ENCODE data around the gene CRYAB.

Gene CRYAB

DNA sequence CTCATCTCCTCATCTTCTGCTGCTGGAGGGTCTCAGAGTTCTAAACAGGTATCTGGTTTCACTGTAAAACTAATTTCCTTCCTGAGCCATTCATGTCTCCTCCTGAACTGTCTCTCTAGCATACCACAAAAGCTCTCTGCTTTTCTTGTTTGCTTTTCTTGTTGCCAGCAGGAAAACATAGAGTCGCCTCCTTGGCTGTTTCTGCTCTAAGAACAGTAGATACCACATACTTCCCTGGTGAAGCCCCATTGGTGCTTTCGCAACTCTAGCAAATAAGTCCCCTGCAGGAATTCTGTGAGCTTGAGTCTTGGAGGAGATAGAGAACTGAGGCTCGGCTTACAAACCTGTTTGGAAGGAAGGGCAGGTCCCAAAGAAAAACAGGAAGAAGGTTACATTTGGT, 32.6 kb upstream of the CRYAB start:
- TF ChIP-seq, protein P1, sequence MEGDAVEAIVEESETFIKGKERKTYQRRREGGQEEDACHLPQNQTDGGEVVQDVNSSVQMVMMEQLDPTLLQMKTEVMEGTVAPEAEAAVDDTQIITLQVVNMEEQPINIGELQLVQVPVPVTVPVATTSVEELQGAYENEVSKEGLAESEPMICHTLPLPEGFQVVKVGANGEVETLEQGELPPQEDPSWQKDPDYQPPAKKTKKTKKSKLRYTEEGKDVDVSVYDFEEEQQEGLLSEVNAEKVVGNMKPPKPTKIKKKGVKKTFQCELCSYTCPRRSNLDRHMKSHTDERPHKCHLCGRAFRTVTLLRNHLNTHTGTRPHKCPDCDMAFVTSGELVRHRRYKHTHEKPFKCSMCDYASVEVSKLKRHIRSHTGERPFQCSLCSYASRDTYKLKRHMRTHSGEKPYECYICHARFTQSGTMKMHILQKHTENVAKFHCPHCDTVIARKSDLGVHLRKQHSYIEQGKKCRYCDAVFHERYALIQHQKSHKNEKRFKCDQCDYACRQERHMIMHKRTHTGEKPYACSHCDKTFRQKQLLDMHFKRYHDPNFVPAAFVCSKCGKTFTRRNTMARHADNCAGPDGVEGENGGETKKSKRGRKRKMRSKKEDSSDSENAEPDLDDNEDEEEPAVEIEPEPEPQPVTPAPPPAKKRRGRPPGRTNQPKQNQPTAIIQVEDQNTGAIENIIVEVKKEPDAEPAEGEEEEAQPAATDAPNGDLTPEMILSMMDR (IDR thresholded peaks at IDR 0.05; ENCODE audit: insufficient read depth, low read length, poor library complexity, severe bottlenecking), result no peak
- Histone ChIP-seq H3K27me3 (replicated peaks; ENCODE audit: control insufficient read depth, insufficient read depth, low read length) (no peaks in the 10 kb centered on the region), H3K4me3 (replicated peaks; ENCODE audit: low read depth, low read length) (no peak overlapping the region), H3K36me3 (ENCODE audit: control insufficient read depth, insufficient read depth, low read length) (no peaks in the 10 kb centered on the region)
- DNase-seq (ENCODE audit: extremely low read depth, insufficient read length), result no peak

GRCh38 chr11:111942829-111943228, 31.3 kb upstream of the CRYAB start:
- Histone ChIP-seq H3K27me3 (replicated peaks; ENCODE audit: control insufficient read depth, insufficient read depth, low read length) (no peaks in the 10 kb centered on the region), H3K36me3 (ENCODE audit: control insufficient read depth, insufficient read depth, low read length) (no peaks in the 10 kb centered on the region), H3K4me3 (replicated peaks; ENCODE audit: low read depth, low read length) (no peak overlapping the region)
- TF ChIP-seq, protein P1 (IDR thresholded peaks at IDR 0.05; ENCODE audit: insufficient read depth, low read length, poor library complexity, severe bottlenecking), result no peak
- no peak for DNase-seq (ENCODE audit: extremely low read depth, insufficient read length)

GRCh38 chr11:111941963-111942362, 30.4 kb upstream of the CRYAB start:
- H3K36me3 ChIP-seq (ENCODE audit: control insufficient read depth, insufficient read depth, low read length), result no peaks in the 10 kb centered on the region
- no peak for DNase-seq (ENCODE audit: extremely low read depth, insufficient read length)
- TF ChIP-seq, protein P1 (IDR thresholded peaks at IDR 0.05; ENCODE audit: insufficient read depth, low read length, poor library complexity, severe bottlenecking), result no peak
- H3K27me3 ChIP-seq (replicated peaks; ENCODE audit: control insufficient read depth, insufficient read depth, low read length), result no peaks in the 10 kb centered on the region
- H3K4me3 ChIP-seq (replicated peaks; ENCODE audit: low read depth, low read length), result no peak overlapping the region

DNA sequence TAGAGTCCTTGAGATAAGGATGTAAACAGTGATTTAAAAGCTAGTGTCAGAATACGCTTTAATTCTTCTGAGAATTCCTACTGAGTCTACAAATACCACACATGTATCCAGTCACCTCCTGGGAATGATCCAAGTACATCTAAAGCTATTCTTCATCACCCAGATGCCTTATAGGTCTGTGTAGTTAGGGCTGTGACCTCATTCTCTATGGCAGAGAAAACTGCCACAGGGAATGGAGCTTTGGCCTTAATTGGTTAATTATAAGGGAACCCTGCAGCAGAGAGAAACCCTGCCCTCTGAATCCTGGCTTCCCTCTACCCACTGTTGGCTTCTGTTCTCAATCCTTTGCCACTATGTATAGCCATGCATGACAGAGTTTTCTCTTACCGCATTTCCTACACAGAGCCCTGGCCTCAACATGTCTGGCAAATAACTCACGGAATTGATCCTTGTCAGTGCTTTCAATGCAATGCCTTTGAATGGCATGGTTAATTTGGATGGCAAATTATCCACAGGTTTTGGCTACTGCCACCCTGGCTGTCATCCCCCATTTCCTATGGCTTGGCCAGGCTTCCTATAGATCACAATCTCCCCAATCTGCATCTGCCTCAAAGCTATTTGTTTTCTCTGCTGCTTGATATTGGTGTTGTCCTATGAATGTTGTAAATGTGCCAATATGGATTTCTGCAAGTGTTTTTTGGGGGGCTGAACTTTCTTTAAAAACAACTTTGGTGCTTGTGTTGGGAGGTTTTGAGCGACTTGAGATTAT, 28.4 kb upstream of the CRYAB start:
- H3K4me3 ChIP-seq (replicated peaks; ENCODE audit: low read depth, low read length), result no peak overlapping the region
- TF ChIP-seq, protein P1 (IDR thresholded peaks at IDR 0.05; ENCODE audit: insufficient read depth, low read length, poor library complexity, severe bottlenecking), result no peak
- no peaks in the 10 kb centered on the region for H3K27me3 ChIP-seq (replicated peaks; ENCODE audit: control insufficient read depth, insufficient read depth, low read length)
- DNase-seq (ENCODE audit: extremely low read depth, insufficient read length), result no peak
- H3K36me3 ChIP-seq (ENCODE audit: control insufficient read depth, insufficient read depth, low read length), result no peaks in the 10 kb centered on the region

DNA sequence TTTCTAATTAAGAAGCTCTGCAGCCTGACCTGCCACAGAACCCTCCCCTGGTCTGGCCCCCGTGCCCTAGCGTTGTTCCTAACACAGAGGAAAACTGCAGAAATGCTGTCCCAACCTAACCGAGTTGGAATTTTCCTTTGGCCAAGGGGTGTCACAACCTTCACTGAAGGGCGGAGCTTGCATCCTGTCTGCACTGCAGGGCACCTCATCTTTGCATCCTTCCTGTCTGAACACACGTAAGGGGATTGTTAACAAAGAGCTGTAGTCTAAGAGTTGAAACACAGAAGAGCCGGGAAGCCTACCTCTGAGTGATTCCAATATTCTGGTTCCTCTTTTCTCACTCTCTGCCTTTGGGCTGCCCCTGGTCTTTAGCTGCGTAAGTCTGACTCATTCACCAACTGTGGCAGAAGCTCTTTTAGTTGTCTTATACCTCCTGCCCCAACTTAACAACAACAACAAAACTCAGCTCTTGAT, 27.2 kb upstream of the CRYAB start:
- no peaks in the 10 kb centered on the region for H3K36me3 ChIP-seq (ENCODE audit: control insufficient read depth, insufficient read depth, low read length)
- TF ChIP-seq, protein P1 (IDR thresholded peaks at IDR 0.05; ENCODE audit: insufficient read depth, low read length, poor library complexity, severe bottlenecking), result no peak
- peak; percentile 62 for DNase-seq (ENCODE audit: extremely low read depth, insufficient read length)
- H3K27me3 ChIP-seq (replicated peaks; ENCODE audit: control insufficient read depth, insufficient read depth, low read length), result no peaks in the 10 kb centered on the region
- no peak overlapping the region for H3K4me3 ChIP-seq (replicated peaks; ENCODE audit: low read depth, low read length)

Measured in GM06990 (cell line).